SK-MEL-5 (cell line): Measurements from ENCODE around the gene MRPS7. TPM values are rescaled to one million over a fixed set of nuclear protein-coding genes. Genes with fewer than 3 reads are reported as not detected.
A peak's percentile ranks its signal among the peaks of the same experiment; 100 is the strongest.
"Not testable (repeated sequence)": the region's sequence is repeated elsewhere in the genome, so short reads cannot be mapped to it uniquely, and the experiment has no call there.

Experiments used
- DNase-seq: peaks from one replicate; pipeline ENCODE4 v3.0.0-alpha.2; 2016; ENCODE audit warnings: low read depth, low spot score
- in situ Hi-C: cut with HindIII; loops from 2 replicates; pipeline ENCODE4 v1.10.0; 2016; ENCODE audit warnings: low sequenced_read_pairs, high pct_unique_total_duplicates, low pct_unique_long_range_greater_than_20kb
- total RNA-seq: library from RNA; depleted of rRNA; stranded (reverse); fragments of >200 nt; shearing (Covaris generic); gene quantifications from 2 replicates; pipeline ENCODE4 v1.2.3, GENCODE V29; 2014

MRPS7 gene
- total RNA-seq, 1 experiment from 2014 or later = 184 TPM

DNA sequence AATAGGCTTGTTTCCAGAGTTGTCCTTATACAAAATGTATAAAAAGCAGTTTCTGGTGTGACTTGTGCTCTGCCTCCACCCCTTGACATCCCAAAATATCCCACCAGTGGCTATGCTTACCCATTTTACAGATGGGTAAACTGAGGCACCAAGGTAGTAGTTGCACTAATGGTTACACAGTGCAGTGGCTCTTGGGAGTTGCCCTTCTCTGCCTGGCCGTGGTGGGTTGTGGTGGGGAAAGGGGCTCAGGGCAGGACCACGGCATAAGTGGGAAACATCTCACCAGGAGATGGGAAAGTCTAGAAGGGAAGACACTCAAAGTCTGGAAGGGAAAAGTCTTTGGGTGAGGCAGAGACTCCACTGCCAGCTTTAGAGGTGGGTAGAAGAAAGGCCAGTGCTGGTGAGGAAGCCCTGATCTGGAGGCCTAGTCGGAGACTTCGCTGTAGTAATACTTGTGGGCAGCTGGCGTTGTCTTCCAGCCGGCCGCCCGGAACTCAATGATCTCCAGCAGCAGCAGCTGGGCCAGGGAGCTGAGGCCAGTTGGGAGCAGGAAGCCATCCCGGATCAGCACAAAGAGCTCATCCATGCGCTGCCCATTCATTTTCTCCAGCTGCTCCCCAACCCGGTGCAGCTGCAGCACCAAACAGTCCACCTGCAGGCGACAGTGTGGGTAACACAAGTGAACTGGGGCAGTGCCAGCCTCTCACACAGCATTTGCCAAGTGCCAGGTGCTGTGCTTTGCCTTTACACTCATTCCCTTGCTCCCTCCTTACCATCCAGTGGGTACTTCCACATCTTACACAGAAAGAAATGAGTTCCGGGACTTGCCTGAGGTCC lies 4.9 kb downstream of the MRPS7 start:
- in situ Hi-C loops = no loop called here

DNA sequence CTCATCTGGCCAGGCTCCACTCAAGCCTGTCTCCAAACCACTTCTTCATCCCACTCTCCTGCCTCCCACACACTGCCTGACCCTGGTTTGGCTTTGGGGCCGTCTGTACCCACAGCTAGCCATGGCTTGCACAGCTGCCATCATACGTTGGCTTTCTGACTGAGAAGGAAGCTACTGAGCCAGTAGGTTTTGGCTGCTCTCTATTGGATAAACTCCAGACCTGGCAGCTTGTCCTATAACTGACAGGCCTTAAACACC lies 5.4 kb downstream of the MRPS7 start:
- DNase-seq = no peak
- in situ Hi-C loops = no loop called here

More for the DNA sequence above, 4.9 kb downstream of the MRPS7 start:
- DNase-seq = no peak

GRCh38 chr17:75267411-75268232 lies 5.9 kb downstream of the MRPS7 start:
- in situ Hi-C loops = no loop called here

GRCh38 chr17:75269844-75270217 lies 8.2 kb downstream of the MRPS7 start:
- in situ Hi-C loops = no loop called here
- DNase-seq = peak; percentile 43

More at GRCh38 chr17:75267411-75268232, 5.9 kb downstream of the MRPS7 start:
- DNase-seq = no peak

DNA sequence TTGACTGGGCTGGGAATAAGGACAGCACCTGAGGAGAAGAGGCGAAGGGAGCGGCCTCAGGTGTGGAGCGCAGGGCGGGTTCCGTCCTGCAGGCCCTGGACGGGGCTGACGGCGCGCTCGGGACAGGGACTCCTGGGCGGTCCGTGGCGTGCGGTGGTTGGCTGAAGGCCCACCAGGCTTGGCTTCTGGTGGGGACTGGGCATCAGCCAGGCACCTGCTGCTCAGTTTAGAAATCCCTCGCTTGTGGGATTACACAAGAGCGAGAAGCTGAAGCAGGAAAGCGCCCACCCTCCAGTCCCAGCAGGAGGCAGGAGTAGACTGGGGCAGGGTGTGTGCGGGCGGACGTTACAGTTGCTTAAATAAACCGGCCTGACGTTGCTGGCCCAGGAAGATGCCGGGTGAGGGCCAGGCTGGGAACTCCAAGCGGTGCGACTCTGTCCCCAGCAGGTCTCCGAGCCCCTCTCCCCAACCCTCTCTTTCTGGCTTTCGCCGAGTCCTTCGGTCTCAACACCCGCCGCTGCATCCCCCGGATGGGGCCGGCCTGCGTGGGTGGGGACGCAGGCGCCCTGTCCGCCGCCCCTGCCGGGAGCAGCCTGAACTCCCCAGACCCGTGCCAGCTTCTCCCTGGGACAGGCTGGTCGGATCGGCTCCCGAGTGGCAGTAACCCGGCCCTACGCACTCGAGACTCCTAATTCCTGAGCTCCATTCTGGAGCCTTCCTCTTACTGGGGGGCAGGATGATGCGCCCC lies 8.7 kb downstream of the MRPS7 start:
- in situ Hi-C loops = no loop called here
- DNase-seq = peak; percentile 79

DNA sequence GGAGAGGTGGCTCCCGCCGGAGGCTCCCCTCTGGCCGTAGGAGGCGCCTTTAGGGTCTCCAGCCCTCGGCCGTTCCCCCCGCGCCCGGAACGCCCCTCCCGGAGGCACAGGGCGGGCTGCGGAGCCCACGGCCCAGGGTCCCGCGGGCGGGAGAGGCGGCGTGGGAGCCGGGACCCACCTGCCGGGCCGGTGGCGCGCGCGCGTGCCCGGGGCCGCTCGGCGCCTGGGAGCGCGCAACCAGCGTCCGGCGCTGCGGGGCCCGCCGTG lies 9.2 kb downstream of the MRPS7 start, which contains the start of gene MIF4GD:
MIF4GD (minus strand) TSS at position 266 of the 267 bp plus-strand sequence. CDS start 1,036 bp downstream, outside the sequence.
- in situ Hi-C loops = no loop called here
- no peak for DNase-seq

DNA sequence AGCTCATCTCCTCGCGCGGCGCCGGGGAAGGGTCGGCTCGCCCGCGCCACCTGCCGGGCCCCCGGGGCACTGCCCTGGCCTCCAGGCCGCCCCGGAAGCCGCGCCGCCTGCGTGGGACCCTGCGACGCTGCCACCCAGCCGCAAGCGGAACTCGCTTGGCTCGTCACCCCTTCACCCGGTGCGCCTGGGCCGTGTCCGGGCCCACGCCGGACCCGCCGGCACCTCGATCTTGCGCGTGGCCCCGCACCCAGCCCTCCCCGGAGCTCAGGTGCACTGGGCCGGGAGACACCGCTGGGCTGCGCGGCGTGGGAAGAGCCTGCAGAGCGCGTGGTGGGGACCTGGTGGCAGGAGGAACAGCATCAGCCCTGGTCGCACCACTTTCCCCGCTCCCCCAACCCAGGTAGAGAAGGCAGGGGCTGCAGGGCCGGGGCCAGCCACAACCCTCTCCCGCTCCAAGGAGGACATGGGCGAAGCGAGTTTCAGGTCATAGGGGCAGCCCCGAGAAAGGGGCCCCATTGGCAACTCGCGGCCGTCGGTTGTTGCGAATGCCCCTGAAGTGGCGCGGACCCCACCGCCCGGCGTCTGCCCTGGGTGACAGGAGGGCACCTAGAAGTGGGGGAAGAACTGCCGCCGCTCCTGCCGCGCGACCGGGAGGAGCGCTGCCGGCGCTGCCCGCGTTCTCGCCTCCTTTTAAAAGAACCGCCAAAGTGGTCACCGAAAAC lies 9.7 kb downstream of the MRPS7 start:
- in situ Hi-C loops = no loop called here

DNA sequence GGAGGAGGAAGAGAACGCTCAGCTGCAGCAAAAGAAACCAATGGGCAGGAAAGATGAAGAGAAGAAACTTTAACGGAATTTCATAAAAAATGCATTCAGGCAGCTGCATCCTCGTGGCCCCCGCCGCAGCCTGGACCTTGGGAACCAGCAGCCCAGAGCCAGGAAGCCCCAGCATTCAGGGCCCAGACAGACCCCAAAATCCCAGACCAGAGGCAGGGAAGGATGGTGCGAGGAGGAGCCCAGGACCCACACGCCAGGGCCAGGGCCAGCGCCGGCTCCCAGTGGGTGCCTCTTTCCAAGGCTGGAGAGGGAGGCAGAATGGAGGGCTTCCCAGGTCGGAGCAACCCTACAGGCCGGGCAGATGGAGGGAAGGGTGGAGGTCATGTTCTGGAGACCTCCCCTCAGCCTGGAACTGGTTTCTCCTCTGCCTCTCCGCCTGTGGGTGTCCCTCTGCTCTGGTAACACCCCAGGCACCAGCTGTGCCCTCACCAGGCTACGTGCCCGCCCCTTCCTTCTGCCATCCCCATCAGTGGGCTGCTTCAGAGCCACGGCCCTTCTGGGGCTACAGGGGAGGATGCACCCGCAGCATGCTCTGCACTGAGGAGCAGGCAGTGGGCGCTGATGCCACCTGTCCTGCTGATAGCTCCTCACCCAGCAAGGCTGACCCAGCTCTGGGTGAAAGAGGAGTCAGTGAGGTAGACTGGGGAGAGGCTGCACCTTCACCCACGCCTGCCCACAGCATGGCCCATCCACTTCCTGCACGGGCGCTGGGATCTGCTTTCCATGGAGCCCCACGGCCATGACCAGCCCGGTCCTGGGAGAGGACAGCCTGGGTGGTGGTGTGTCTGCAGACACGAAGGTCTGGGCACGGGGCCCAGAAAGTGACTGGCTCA lies 10.5 kb downstream of the MRPS7 start:
- no peak for DNase-seq

More for the DNA sequence above, 9.7 kb downstream of the MRPS7 start:
- peak; percentile 82 for DNase-seq

DNA sequence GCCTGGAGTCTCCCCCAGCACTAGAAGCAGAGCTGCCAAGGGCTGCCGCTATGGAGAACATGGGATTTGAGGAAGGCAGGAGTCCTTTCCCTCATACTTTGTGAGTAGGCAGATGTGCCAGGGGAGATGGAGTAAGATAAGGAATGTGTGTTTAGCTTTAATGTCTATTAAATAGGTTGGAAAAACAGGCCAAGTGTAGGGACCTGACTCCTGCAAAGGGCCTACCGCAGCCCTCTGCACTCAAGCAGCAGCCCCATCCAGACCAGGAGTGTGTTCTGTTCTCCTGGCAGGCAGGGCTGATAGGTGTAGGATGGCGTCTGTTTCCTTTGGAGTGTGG lies 11.1 kb downstream of the MRPS7 start:
- DNase-seq = no peak
- in situ Hi-C loops = no loop called here

More for the DNA sequence above, 10.5 kb downstream of the MRPS7 start:
- in situ Hi-C loops = no loop called here

DNA sequence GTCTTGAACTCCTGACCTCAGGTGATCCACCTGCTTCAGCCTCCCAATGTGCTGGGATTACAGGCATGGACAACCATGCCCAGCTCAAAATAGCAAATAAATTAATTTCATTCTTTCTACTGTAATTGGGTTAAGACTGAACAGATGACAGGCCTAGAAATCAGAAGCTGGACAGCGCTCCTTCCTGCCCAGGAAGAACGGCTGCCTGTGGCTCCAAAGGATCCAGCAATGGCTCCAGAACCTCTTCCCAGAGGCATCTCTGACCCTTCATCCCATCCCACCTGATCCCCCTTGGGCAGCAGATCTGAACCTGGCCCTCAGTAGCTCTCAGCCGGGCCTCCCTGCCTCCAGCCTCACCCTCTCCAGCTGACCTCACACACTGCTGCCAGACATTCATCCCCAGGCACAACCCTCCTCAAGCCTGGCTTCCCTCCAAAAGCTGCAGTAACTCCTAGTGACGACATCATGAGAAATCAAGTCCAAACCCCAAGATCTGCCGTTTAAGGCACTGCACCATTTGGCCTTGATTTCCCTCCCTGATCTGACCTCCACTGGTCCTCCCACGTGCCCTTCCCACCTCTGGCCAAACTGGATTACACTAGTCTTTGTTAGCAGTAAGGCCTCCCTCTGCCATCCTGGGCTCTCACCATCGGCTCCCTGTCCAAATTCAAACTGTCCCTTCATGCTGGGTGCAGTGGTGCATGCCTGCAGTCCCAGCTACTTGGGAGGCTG lies 12.5 kb downstream of the MRPS7 start:
- no peak for DNase-seq

GRCh38 chr17:75277664-75278071 lies 16.0 kb downstream of the MRPS7 start:
- in situ Hi-C loops = no loop called here
- DNase-seq = no peak

More for the DNA sequence above, 12.5 kb downstream of the MRPS7 start:
- in situ Hi-C loops = no loop called here

DNA sequence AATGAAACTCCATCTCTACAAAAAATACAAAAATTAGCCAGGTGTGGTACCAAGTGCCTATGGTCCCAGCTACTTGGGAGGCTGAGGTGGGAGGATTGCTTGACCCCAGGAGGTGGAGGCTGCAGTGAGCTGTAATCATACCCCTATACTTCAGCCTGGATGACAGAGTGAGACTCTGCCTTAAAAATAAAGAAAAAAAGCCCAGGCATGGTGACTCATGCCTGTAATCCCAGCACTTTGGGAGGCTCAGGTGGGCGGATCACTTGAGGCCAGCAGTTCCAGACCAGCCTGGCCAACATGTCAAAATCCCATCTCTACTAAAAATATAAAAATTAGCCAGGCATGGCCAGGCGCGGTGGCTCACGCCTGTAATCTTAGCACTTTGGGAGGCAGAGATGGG lies 18.5 kb downstream of the MRPS7 start:
- DNase-seq, in situ Hi-C loops: not testable (repeated sequence)

- in situ Hi-C loops = no loop called here
- no peak for DNase-seq
These were observed 23.4 kb downstream of the MRPS7 start for GRCh38 chr17:75285123-75285522.

GRCh38 chr17:75287221-75287620 lies 25.5 kb downstream of the MRPS7 start:
- in situ Hi-C loops = no loop called here

DNA sequence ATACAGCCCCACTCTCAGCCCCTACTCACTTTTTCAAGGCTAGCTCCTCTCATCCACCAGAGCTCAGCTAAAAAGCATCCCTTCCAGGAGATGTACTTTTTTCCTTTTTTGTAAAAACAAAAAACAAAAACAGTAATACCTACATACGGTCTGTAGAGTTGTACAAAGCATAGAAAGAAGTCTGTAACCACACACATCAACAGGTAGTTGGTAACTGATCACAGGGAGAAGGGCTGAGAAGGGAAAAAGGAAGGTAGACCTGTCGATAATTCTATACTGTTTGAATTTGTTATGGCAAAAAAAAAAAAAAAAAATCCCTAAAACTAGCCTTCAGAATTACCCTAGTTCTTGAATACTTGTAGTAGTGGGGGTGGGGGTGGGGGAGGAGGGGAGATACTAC lies 26.7 kb downstream of the MRPS7 start:
- DNase-seq = no peak
- in situ Hi-C loops = no loop called here

More at GRCh38 chr17:75287221-75287620, 25.5 kb downstream of the MRPS7 start:
- no peak for DNase-seq

- DNase-seq = peak; percentile 56
- in situ Hi-C loops = no loop called here
These were observed 27.1 kb downstream of the MRPS7 start for GRCh38 chr17:75288770-75289114.
